A673 (cell line): Measurements from ENCODE around the gene CAMK2N2.

Experiments
- CTCF ChIP-seq: fragments of 300-800, 200-600 bp; sonication (generic); conservative IDR thresholded peaks from 2 replicates; pipeline ENCODE4 v1.5.1; 2017; ENCODE audit warnings: low read depth, mild to moderate bottlenecking, antibody characterized with exemption, low read length, moderate library complexity, mixed read lengths
- EZH2 ChIP-seq: fragments of 200-600 bp; sonication (generic); IDR thresholded peaks from 2 replicates; pipeline ENCODE4 v1.6.1; 2017; ENCODE audit warnings: borderline replicate concordance, low read depth, mild to moderate bottlenecking, mixed read lengths, antibody characterized with exemption, low read length; ENCODE audit not compliant: poor library complexity, severe bottlenecking

- TF ChIP-seq CTCF: no peak
- TF ChIP-seq EZH2: no peak
These were observed 1.4 kb upstream of the CAMK2N2 start for GRCh38 chr3:184262764-184263179.
